GM18951 (cell line): Measurements from ENCODE around the gene ACACA.

Source experiments
- POLR2A ChIP-seq: IDR thresholded peaks from 4 replicates; pipeline ENCODE4 v1.6.1; 2011; ENCODE audit warnings: mild to moderate bottlenecking; ENCODE audit not compliant: insufficient read length, insufficient read depth; ENCODE audit errors: extremely low read depth
- in situ Hi-C: fragments of 300-500 bp; cut with MboI; formaldehyde crosslinking; loops from one replicate; pipeline ENCODE4 v1.12.0; 2022; ENCODE audit warnings: low sequenced_read_pairs, mixed read lengths, inconsistent platforms; ENCODE audit not compliant: unreplicated experiment

Gene ACACA

DNA sequence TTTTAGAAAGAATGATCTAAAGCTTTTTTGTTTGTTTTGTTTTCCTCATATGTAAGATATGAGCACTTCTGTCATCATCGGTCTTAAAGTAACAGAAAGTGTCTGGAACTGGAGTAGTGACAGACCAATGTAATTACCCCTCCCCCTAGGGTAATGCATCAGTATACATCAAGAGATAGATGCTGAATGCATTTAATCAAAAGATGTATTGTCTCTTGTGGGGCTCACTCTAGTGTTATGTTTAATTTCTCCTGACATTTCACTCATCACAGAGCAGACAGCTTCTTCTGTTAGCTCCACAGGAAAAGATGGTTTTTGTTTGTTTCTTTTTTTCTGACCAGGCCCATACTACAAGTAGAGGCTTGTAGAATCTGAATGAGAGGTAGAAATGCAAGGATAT, 199.5 kb downstream of the ACACA start:
- in situ Hi-C loops, result no loop called here

DNA sequence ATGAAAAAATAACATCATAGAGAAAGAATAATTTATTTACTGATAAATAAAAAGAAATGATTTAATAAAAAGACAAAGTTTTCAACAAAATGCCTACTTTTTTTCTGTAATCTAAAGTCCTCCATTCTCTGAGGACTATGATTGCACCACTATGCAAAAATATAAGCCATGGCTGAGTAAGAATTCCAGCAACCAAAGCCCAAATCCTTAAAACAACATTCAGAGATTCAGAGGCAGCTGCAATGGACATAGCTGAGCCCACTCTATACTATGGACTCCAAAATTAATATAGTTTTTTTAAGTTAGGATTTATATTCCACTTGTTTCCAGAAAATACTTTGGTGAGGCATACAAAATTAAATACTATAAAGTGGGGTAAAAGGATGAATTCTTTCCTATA, 200.3 kb downstream of the ACACA start:
- in situ Hi-C loops, result no loop called here
- TF ChIP-seq POLR2A, result no peak

More for the DNA sequence above, 199.5 kb downstream of the ACACA start:
- no peak for TF ChIP-seq POLR2A

DNA sequence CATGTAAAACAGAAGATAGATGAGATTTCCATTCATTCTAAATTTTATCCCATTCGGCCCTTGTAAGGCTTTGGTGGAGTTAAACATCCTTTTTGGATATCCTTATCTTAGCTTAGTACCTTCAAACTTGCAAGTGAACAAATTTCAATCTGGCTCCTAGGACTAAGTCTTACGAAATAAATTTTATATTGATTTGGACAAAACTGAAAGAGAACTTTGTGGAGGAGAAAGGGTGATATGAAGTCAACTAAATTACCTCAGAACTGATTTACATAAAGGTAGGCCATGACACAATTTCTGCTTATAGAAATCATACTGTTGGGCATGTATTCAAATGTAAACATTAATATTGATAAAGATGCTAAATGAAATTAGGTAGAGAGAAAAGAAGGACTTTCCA, 206.1 kb downstream of the ACACA start:
- in situ Hi-C loops, result no loop called here

DNA sequence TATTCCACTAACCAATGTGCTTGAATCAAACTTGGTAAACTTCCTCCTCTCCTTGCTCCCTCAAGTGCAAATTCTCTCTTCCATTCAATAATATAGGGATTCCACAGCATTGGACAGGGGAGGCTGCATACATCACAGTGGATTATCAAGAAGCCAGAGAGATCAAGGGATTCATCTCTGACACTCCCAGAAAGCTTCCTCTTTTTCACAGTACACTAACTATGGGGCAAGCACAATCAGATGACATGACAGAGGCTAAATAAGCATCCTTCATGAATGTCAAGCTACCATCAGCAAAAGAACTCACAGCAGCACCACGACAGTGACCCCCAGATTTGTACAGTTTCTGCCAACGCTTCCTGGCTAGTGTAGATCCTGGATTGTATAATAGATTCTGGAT, 209.3 kb downstream of the ACACA start:
- no peak for TF ChIP-seq POLR2A
- in situ Hi-C loops, result no loop called here

More for the DNA sequence above, 206.1 kb downstream of the ACACA start:
- no peak for TF ChIP-seq POLR2A

DNA sequence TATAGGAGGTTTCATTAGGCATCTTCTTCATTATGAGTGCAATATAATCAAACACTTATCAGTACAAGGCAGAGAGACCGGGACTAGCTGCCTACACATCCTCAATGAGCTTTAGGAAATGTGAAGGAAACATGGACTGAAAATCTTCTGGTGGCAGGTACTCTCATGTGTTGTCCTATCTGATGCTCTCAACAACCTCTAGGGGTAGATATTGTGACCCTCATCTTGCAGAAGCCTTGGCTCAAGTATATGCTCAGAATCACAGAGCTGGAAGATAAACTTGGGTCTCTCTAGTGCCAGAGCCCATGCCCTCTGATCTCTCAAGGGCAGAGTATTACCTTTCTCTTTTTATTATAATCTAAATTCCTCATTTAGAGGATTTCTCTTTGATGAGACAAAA, 212.4 kb downstream of the ACACA start:
- in situ Hi-C loops, result no loop called here
- TF ChIP-seq POLR2A, result no peak

DNA sequence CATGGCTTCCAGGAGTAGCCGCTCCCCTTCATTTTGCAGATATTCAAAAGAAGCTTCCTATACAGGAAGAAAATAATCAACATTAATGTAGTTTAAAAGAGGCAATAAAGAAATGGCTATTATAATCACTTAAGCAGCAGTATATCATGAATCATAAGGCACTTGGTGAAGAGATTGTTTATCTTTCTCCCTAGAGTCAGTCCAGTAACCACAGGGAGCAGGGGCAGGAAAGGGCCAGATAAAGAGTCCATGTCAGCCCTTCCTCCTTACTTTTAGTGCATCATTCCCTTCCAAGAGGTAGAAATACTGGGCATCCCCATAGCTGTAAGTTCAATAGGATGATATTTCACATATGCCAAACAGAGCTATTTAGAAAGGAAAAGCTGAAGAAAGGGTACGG, 215.4 kb downstream of the ACACA start:
- TF ChIP-seq POLR2A, result no peak
- in situ Hi-C loops, result no loop called here

DNA sequence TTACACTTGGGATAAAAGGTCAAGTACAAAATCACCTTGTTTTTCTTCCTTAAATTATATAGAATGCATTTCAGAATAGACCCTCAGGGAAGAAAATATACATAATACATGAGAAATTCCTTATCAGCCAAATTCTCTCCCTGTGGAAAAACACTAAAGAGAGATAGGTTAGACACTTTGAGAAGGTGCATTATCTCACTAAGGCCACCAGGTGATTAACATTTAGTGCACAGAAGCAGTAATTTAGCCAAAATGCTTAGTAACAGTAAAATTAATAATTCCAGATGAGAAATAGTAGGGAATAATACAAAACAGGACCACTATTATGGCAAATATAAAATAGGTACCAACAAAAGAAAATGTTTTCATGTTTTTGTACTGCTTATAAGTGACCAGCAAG, 216.1 kb downstream of the ACACA start:
- in situ Hi-C loops, result no loop called here
- no peak for TF ChIP-seq POLR2A

DNA sequence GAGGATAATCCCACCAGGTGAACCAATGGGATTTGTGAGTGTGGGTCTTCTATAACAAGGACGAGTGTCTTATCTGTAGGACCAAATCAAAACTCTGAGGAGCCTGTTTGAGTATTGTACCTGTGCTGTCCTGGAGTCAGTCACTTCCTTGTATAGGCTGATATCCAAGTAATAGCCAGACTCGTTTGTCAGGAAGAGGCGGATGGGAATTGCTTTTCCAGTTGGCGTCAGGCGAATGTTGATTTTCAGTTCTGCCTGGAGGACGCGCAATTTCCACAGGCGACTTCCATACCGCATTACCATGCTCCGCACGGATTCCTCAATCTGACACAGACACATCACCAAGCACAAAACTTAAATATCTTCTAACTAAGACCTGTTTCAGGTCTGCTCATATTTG, 218.5 kb downstream of the ACACA start:
- no peak for TF ChIP-seq POLR2A
- in situ Hi-C loops, result no loop called here

DNA sequence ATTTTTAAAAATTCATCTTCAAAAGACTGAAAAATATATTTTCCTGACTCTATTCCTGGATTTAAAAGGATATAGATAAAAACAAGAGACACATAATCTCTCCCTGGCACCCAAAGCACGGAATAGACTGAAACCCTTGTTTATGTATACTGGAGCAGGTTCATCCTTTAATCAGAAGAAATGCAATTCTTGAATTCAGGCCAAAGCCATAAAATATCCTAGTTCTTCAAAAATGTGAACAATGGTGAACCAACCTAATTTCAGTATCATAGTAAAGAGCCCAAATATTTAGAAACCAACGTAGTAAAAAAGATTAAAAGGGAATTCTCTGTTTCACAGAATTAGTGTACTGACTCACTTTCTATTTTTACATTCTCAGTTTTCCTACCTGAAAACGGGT, 219.4 kb downstream of the ACACA start:
- in situ Hi-C loops, result no loop called here
- TF ChIP-seq POLR2A, result no peak

DNA sequence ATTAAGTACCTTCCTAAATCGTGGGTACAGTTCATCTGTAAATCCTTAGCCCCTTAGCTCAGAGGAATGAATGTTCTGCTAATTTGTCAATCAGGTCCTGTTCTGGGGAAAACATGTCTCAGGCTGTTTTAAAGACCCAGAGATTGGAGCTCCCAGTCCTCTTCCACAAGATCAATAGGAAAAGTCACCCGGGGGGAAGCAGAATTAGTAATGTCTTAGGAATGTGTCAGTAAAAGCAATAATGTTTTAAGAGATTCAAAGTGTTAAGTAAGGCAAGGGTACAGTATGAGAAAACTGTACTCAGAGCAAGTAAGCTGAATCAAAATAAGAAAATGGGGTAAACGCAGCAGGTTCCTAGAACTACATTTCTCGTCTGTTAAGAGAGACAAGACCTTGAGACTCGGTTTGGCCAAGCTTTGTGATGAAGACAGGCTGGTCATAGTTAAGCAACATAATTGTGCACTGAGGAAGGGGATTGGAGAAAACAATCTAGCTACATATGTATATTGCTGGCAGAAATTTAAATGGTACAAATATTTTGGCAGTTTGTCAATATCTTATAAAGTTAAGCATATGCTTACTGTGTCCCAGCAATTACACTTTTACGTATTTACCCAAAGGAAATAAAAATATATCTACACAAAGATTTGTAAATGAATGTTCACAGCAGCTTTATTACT, 223.7 kb downstream of the ACACA start:
- in situ Hi-C loops, result no loop called here
- no peak for TF ChIP-seq POLR2A

DNA sequence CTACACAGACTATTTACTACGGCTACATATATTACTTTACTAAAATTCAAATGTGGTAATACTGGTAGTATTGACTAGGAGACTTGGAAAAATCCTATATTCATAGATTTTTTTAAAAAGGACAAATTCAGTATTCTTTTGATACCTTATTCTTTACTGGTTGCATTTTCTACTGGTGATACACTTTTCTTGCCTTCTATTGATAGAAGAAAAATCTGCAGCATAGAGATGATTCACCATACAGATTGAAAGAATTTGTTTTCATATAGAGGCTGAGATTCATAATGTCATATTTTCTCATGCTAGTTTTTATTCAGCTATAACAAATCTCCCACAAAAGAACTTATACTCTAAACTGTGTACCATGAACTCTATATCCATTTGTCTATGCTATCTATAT, 226.3 kb downstream of the ACACA start:
- in situ Hi-C loops, result no loop called here
- no peak for TF ChIP-seq POLR2A

DNA sequence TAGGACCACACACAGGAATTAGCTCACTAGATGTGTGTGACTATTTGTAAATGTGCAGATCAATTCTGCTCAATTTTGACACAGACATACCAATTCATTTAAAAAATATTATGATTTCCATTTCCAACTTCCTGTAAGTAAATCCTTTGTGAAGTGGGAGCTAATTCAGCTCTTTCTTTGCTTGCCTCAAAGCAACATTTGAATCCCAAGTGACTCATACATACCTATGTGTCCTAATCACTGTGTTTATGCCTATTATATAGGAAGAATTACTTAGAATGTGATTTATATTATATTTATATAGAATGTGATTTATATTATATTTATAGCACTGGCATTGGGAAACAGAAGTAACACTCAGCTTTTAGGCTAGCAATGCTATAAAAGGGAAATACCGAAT, 226.7 kb downstream of the ACACA start:
- no peak for TF ChIP-seq POLR2A
- in situ Hi-C loops, result no loop called here

DNA sequence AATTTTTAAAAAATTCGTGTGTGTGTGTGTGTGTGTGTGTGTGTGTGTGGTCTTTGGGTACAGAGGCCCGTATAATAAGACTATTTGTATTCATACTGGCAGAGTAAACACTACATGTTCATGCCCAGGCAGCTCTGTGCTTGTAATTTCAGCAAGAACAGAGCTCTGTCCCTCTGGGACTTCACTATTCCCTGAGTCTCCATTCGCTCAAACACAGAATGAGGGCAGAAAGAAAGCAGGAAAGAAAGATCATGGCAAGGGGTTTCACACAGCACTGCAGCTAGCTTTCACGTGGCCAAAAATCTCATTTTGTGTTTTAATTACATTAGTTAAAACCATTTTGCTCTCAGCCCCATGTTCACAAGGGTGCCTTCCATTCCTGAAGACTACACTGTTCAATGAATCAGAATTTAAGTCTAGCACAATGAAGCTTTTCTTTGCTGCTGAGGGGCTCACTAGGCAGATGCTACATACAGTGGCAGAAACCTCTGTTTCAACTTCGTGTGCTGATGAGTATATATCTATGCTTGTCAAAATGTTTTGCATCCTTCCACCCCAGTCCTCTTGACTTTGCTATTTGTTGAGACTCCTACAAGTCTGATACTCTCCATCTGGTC, 229.3 kb downstream of the ACACA start:
- TF ChIP-seq POLR2A, result no peak
- in situ Hi-C loops, result no loop called here

DNA sequence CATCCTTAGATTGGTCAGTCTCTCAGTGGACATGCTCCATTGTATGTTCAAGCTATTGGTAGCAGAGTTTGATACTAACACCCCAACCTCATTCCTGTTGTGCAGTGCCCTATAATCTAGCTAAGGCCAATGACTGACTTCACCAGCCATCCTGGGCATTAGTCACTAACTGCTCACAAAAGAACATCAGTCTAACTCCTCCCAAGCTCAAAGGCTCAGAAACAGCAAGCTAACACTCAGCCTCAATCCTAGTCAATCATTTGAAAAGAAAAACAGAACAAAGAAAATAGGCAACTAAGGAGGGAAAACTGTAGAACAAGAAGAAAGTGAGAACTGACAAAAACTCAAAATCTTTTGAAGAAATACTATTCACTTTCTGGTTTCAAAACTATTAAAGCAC, 229.9 kb downstream of the ACACA start:
- TF ChIP-seq POLR2A, result no peak
- in situ Hi-C loops, result no loop called here
